HG03039 (cell line): ENCODE measurements around the gene DNAH6.
"Not testable (repeated sequence)": the region's sequence is repeated elsewhere in the genome, so short reads cannot be mapped to it uniquely, and the experiment has no call there.

Experiments used
- ATAC-seq: cut with Tn5 transposase; IDR thresholded peaks from one replicate; pipeline ENCODE4 v1.9.1; 2021; ENCODE audit warnings: mild to moderate bottlenecking, moderate library complexity; ENCODE audit not compliant: unreplicated experiment

The DNAH6 gene

GRCh38 chr2:84732897-84733778 lies 216.8 kb downstream of the DNAH6 start:
- no peak for ATAC-seq

GRCh38 chr2:84735389-84735788 lies 219.1 kb downstream of the DNAH6 start:
- no peak for ATAC-seq

- peak; percentile 88 for ATAC-seq
These were observed 225.0 kb downstream of the DNAH6 start for GRCh38 chr2:84741182-84741822.

GRCh38 chr2:84748341-84748740 lies 232.0 kb downstream of the DNAH6 start:
- ATAC-seq: no peak

DNA sequence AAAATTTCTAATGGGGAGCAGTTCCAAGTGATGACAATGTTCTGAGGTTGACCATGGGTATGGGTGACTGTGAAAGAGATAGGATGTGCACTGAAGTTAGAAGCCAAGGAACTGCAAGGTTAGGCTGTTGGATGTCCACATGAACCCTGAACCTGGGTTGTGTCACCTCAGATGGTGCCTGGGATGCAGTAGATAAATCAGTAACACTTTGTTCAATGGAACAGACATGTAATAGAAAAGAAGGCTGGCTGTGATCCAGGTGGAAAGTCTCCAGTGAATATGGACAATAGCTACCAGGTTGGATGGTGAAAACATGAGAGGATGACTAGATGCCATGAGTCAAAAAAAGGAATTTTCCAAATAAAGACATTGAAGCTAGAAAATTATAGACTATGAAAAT lies 233.1 kb downstream of the DNAH6 start:
- ATAC-seq: no peak

DNA sequence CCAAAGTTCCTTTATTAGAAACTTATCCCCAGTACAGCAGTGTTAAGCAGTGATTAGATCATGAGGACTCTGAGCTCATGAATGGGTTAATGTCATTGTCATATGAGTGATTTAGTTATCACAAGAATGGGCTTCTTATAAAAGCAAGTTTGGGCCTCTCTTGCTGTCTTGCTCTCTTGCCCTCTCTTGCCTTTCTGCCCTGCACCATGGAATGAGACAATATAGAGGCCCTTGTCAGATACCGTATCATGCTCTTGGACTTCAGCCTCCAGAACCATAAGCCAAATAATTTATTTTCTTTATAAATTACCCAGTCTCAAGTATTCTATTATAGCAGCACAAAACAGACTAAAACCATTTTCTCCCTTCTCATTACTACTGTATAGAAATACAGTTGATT lies 238.8 kb downstream of the DNAH6 start:
- ATAC-seq: no peak

DNA sequence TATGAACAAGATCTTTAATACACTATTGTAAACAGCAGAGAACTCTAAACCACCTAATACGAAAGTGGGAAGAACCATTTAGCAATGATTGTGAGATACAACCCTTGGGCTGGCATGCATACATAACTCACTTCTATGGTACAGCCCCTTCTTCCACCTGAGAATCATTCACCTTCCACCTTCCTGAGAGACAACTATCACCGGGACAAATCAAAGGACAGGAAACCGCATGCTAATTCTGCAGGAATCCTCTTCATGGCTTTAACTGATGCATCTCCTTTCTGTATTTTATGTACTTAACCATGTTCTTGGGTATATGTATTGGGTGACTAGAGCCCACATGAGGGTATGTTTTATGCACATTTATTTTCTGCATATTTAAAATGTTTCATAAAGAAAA lies 241.3 kb downstream of the DNAH6 start:
- no peak for ATAC-seq

- ATAC-seq: no peak
These were observed 250.5 kb downstream of the DNAH6 start for GRCh38 chr2:84766791-84767190.

GRCh38 chr2:84768840-84769239 lies 252.5 kb downstream of the DNAH6 start:
- no peak for ATAC-seq

GRCh38 chr2:84770280-84770679 lies 254.0 kb downstream of the DNAH6 start:
- no peak for ATAC-seq

- ATAC-seq: no peak
These were observed 255.0 kb downstream of the DNAH6 start for GRCh38 chr2:84771251-84771650.

- not testable (repeated sequence) for ATAC-seq
These were observed 257.3 kb downstream of the DNAH6 start for GRCh38 chr2:84773562-84773961.

- no peak for ATAC-seq
These were observed 259.7 kb downstream of the DNAH6 start for GRCh38 chr2:84776011-84776410.

- no peak for ATAC-seq
These were observed 262.8 kb downstream of the DNAH6 start for GRCh38 chr2:84778911-84779690.

- no peak for ATAC-seq
These were observed 263.5 kb downstream of the DNAH6 start for GRCh38 chr2:84779781-84780180.

GRCh38 chr2:84781942-84782716 lies 265.8 kb downstream of the DNAH6 start:
- ATAC-seq: peak; percentile 89

DNA sequence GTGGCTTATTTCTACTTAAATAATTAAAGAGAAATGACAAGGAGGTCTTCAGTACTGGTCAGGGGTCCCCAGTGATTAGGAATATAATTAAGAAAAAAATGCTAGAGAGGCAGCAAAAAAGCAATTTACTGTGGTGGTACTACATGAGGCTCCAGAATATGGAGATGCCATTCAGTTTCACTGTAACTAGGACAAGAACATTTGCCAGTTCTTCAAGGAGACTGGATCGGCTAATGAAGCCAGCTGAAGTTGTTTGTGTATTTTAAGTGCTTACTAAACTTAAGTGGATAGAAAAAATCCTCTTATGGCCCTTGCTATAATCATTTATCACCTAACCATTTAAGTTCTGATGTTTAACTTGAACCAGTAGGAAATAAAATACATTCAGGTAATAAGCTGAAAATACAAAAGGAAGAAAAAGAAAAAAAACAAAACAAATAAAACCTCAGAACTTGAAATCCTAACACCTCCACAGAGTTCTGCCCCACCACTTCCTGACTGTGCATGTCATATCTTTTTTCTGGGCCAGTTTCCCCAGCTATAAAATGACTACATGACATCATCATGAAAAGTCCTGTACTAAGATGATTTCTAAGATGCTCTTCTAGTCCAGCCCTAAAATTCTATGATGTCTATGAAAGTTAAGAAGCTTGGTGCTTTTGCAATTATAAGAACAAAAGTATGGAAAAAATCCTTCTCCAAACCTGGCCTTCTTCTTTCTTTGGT lies 266.6 kb downstream of the DNAH6 start:
- no peak for ATAC-seq

DNA sequence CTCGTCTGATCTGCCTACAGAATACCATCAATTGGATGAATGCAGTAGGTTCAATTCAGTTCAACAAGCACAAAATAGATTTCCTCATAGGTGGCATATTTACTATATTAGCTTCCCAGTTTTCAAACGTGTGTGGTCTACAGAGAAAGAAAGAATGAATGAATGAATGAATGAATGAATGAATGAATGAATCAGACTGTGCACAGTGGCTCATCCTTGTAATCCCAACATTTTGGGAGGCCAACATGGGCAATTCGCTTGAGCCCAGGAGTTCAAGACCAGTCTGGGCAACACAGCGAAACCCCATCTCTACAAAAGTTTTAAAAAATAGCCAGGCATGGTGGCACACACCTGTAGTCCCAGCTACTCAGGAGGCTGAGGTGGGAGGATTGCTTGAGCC lies 269.7 kb downstream of the DNAH6 start:
- ATAC-seq: no peak

DNA sequence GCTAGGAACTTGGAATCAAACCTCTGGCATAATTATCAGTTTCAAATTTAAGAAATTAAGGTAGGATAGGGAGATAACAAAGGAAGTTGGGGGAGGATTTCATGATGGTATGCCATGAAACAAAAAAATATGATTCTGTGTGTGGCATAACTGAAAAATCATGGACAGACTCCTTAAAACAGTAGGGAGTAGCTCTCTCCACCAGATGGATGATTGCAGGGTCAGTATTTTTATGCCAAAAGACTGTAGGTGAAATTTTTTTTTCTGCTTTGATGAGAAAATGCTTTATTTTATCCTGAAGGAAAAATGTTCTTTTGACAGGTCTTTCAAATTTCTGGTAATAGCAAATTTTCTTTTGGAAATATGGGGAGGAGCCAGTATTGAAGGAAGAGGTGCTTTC lies 270.3 kb downstream of the DNAH6 start:
- ATAC-seq: no peak

DNA sequence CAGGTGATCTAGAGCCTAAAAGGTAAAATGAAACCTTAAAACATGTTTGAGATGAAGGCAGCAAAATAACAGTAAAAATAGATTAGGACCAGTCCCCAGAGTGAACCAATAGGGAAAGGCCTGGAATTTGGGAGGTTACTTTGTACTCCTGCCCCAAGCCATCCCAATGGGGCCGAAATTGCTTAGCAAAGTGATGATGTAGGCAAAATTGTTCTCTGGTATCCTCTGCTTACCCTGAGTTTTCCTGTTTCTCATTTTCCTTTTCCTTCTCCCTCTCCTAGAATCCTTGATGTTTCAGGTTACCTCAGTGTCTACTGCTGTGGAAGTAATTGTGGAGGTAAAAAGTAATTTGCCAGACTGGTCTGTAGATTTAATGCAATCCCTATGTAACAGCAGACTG lies 271.7 kb downstream of the DNAH6 start:
- no peak for ATAC-seq
